Activated T-helper 1 cell treated with anti-CD3 and anti-CD28 coated beads, Interleukin-12 subunit alpha, Interleukin-12 subunit beta, Interleukin-2, Interleukin-4 antibody, amounts not matched to agents 30 ng/mL and 10 ng/mL and 1 ng/mL, durations not matched to agents 14 hours and 24 hours and 36 hours (primary cell): ENCODE measurements around the gene ZNRF1. TPM values are rescaled to one million over a fixed set of nuclear protein-coding genes. Genes with fewer than 3 reads are reported as not detected.

Experiments
- total RNA-seq: library from RNA; stranded (reverse); gene quantifications from 2 replicates; pipeline ENCODE4 v1.2.3, GENCODE V29; 2022

The ZNRF1 gene
- total RNA-seq, 1 donor from 2014 or later, result 51.2 TPM

Other genes starting within 250 kb of the ZNRF1 start
- gene FA2H, start 224.2 kb upstream of the ZNRF1 start, total RNA-seq, result not detected in 2 replicates
- 85.9 and 95.3 TPM in 2 replicates for gene WDR59, start 13.9 kb upstream of the ZNRF1 start, total RNA-seq
- 0.20 and 0.26 TPM in 2 replicates for gene LDHD, start 117.8 kb downstream of the ZNRF1 start, total RNA-seq
- gene ZFP1, start 149.5 kb downstream of the ZNRF1 start, total RNA-seq, result 12.3 and 14.6 TPM in 2 replicates
- gene CTRB2, start 208.1 kb downstream of the ZNRF1 start, total RNA-seq, result not detected in 2 replicates
- gene CTRB1, start 220.0 kb downstream of the ZNRF1 start, total RNA-seq, result not detected in 2 replicates